HepG2 (cell line): ENCODE measurements around the gene ARG1. TPM values are rescaled to one million over a fixed set of nuclear protein-coding genes. Genes with fewer than 3 reads are reported as not detected.

Experiments used
- ATAC-seq: fragments of 200-7000 bp; cut with Tn5 transposase; 3 replicates; pipeline ENCODE4 v1.9.1; 2020; ENCODE audit warnings: mild to moderate bottlenecking, moderate library complexity
- BruUV-seq: library from RNA; stranded (reverse); fragments of 400-500 nt; replicated peaks from 2 replicates; lab custom pipeline; 2021; lab: Mats Ljungman, UMichigan
- CTCF ChIA-PET: fragments of 300-600 bp; formaldehyde crosslinking; extraction: SDS; loops from one replicate; lab custom pipeline; 2021; ENCODE audit warnings: low total read pairs, inconsistent platforms, low intra/inter-chr PET ratio; lab: Yijun Ruan, JAX
- POLR2A ChIA-PET: fragments of 350-600 bp; sonication (Branson Sonifier 250); formaldehyde crosslinking; loops from one replicate; lab custom pipeline; 2020; ENCODE audit warnings: antibody characterized with exemption, inconsistent platforms; lab: Yijun Ruan, JAX
- DNase-seq: peaks from one replicate; pipeline ENCODE4 v3.0.0-alpha.2; 2015; ENCODE audit warnings: low spot score
- FAIRE-seq: peaks from 3 replicates; lab custom pipeline; 2011; peaks lifted over from hg19 to GRCh38; lab: Jason Lieb, UNC
- H2AFZ ChIP-seq: one replicate; pipeline ENCODE4 v1.6.1; 2011; ENCODE audit warnings: low read length, inconsistent platforms
- H3K27ac ChIP-seq: fragments of 300-600 bp; 3 replicates; pipeline ENCODE4 v1.8.0; 2011; ENCODE audit warnings: mixed run types, mild to moderate bottlenecking, mixed read lengths, low read length, inconsistent platforms; ENCODE audit not compliant: insufficient read depth; ENCODE audit errors: extremely low read length
- H3K27me3 ChIP-seq, 2 experiments: fragments of 200-600 bp in 1 of 2; 2 replicates in 1 of 2; 3 replicates in 1 of 2; pipeline versions ENCODE4 v1.6.0 to v1.8.0; 2011; ENCODE audit warnings: low read length in 2 of 2, mild to moderate bottlenecking in 2 of 2, moderate library complexity in 2 of 2, inconsistent platforms in 1 of 2; ENCODE audit not compliant: insufficient read depth in 2 of 2, control insufficient read depth in 1 of 2
- H3K36me3 ChIP-seq, 2 experiments: fragments of 200-600 bp in 1 of 2; replicated peaks in 1 of 2; 2 replicates in 1 of 2; 3 replicates in 1 of 2; pipeline versions ENCODE4 v1.5.1 to v1.8.0; 2011; ENCODE audit warnings: low read length in 2 of 2, inconsistent platforms in 1 of 2; ENCODE audit not compliant: insufficient read depth in 2 of 2, control insufficient read depth in 1 of 2
- H3K4me1 ChIP-seq: 2 replicates; pipeline ENCODE4 v1.5.1; 2012; ENCODE audit warnings: low read length, inconsistent platforms; ENCODE audit not compliant: insufficient read depth
- H3K4me2 ChIP-seq: 2 replicates; pipeline ENCODE4 v1.6.0; 2011; ENCODE audit warnings: low read depth, low read length, inconsistent platforms
- H3K4me3 ChIP-seq, 3 experiments: fragments of 200-600 bp in 1 of 3; sonication (generic), shearing (Covaris generic) in 1 of 3; replicated peaks in 1 of 3; 2 replicates each; pipeline ENCODE4 v1.5.1; 2011 to 2016; ENCODE audit warnings: low read length in 3 of 3, inconsistent platforms in 2 of 3, low read depth in 2 of 3, mild to moderate bottlenecking in 2 of 3, control low read depth in 1 of 3, mixed read lengths in 1 of 3; ENCODE audit not compliant: insufficient read depth in 1 of 3
- H3K79me2 ChIP-seq: one replicate; pipeline ENCODE4 v1.6.1; 2011; ENCODE audit warnings: low read length, inconsistent platforms; ENCODE audit not compliant: insufficient read depth
- H3K9ac ChIP-seq: 2 replicates; pipeline ENCODE4 v1.6.0; 2011; ENCODE audit warnings: mild to moderate bottlenecking, low read depth, low read length, inconsistent platforms; ENCODE audit not compliant: insufficient read depth
- H3K9me3 ChIP-seq: 2 replicates; pipeline ENCODE4 v1.5.1; 2012; ENCODE audit warnings: mild to moderate bottlenecking, low read length
- H4K20me1 ChIP-seq: 2 replicates; pipeline ENCODE4 v1.6.0; 2011; ENCODE audit warnings: inconsistent platforms, mild to moderate bottlenecking, low read length, moderate library complexity; ENCODE audit not compliant: insufficient read depth
- DZIP1 ChIP-seq: sonication (generic); formaldehyde crosslinking; IDR thresholded peaks from 2 replicates; pipeline ENCODE4 v1.5.0; 2020; ENCODE audit warnings: mild to moderate bottlenecking, missing genetic modification reagents
- KAT7 ChIP-seq: IDR thresholded peaks from 2 replicates; pipeline ENCODE4 v1.6.1; 2018; ENCODE audit warnings: borderline replicate concordance, missing compliant biosample characterization
- MAFK ChIP-seq, 2 experiments: IDR thresholded peaks in 1 of 2; conservative IDR thresholded peaks in 1 of 2; 2 replicates each; pipeline ENCODE4 v1.6.1; 2011; ENCODE audit warnings: improper control_type of control experiment in 2 of 2, low read length in 2 of 2
- POGZ ChIP-seq: sonication (generic); formaldehyde crosslinking; IDR thresholded peaks from 2 replicates; pipeline ENCODE4 v1.4.0; 2020; ENCODE audit warnings: mild to moderate bottlenecking, missing genetic modification reagents
- RFXAP ChIP-seq: sonication (generic); formaldehyde crosslinking; IDR thresholded peaks from 2 replicates; pipeline ENCODE4 v1.4.0; 2020; ENCODE audit warnings: missing genetic modification reagents, borderline replicate concordance
- TAF15 ChIP-seq: fragments of 200-400 bp; formaldehyde crosslinking; IDR thresholded peaks from one replicate; pipeline ENCODE4 v1.6.1; 2018; ENCODE audit warnings: mild to moderate bottlenecking, low read depth, low read length; ENCODE audit not compliant: poor library complexity, severe bottlenecking
- ZFP82 ChIP-seq: sonication (generic); formaldehyde crosslinking; IDR thresholded peaks from 2 replicates; pipeline ENCODE4 v1.5.1; 2020; ENCODE audit warnings: mild to moderate bottlenecking, missing genetic modification reagents, borderline replicate concordance
- ZMYM3 ChIP-seq: sonication (generic); formaldehyde crosslinking; IDR thresholded peaks from 2 replicates; pipeline ENCODE4 v1.5.1; 2020; ENCODE audit warnings: mild to moderate bottlenecking, missing genetic modification reagents
- WGBS: methylation state at CpG from one replicate; pipeline ENCODE4 v1.1.6; 2017; ENCODE audit warnings: low lambda C conversion rate; 5-methylcytosine and 5-hydroxymethylcytosine counted together
- in situ Hi-C: cut with HindIII; loops from 2 replicates; pipeline ENCODE4 v1.10.0; 2017; ENCODE audit warnings: low pct_unique_long_range_greater_than_20kb; ENCODE audit not compliant: extremely low pct_ligation_motif_present
- intact Hi-C: fragments of 100-400 bp; cut with micrococcal nuclease; formaldehyde crosslinking; loops from one replicate; pipeline ENCODE4 v1.10.0; 2022; ENCODE audit not compliant: unreplicated experiment
- polyA plus RNA-seq, 8 experiments: library from polyadenylated mRNA; depleted of rRNA in 3 of 8; stranded (reverse) in 7 of 8; unstranded in 1 of 8; fragments of >200 nt; fragmentation: Illumina TruSeq in 4 of 8; extraction: Trizol in 4 of 8; gene quantifications; 2 replicates each; pipeline versions ENCODE4 v1.2.1 to v1.2.3, GENCODE V29; 2011 to 2016; ENCODE audit warnings: low read depth in 4 of 8, missing spikeins in 1 of 8, mixed read lengths in 1 of 8; ENCODE audit not compliant: insufficient read depth in 1 of 8
- total RNA-seq, 5 experiments: library from RNA; depleted of rRNA; stranded (reverse); fragments of >200 nt; fragmentation: Illumina TruSeq; extraction: Trizol; gene quantifications; 2 replicates each; pipeline ENCODE4 v1.2.3, GENCODE V29; 2016; ENCODE audit warnings: low read depth in 1 of 5
- TF ChIP-seq, protein P1 (sequence below): sonication (generic); formaldehyde crosslinking; IDR thresholded peaks from 2 replicates; pipeline ENCODE4 v1.4.0; 2020; ENCODE audit warnings: missing genetic modification reagents

ARG1 gene
- total and polyA plus RNA-seq, 2 of the 13 experiments (the other 11 are each of a cell fraction or from before 2014, with no cell fraction given), result 2.2 to 11.2 TPM

DNA sequence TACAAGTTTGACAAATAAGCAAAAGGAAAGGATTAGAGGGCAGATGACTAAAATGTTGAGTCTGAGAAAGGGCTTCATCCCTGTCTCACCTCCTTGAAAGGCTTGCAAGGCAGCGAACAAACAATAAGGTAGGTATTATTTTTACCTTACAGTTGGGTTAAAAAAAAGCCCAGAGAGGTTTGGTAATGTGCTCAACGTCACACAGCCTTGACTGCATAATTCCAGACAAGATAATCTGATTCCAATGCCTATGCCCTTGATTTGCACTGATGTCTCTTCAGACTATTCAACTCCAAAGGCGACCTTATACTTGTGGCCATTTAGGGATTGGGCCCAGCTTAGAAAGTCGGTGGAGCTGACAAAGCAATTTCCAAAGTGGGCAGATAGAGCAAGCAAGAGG is 1.7 kb downstream of the ARG1 start:
- TF ChIP-seq MAFK (conservative IDR thresholded peaks at IDR 0.05 in 1 of 2, IDR thresholded peaks at IDR 0.05 in 1 of 2; ENCODE audit: low read length in 2 of 2) (peak; percentile 21 to 38; a peak in 1 of 4 replicates), ZFP82 (CRISPR knock-in tag) (no peak), DZIP1 (CRISPR knock-in tag) (no peak), ZMYM3 (CRISPR knock-in tag) (peak; percentile 77; the same call in 1 of the 2 replicates), RFXAP (CRISPR knock-in tag) (0 out of 2 replicates have a peak, but pooled peaks have one; percentile 15), POGZ (CRISPR knock-in tag) (no peak), KAT7 (0 out of 2 replicates have a peak, but pooled peaks have one; percentile 0), TAF15 (no peak)
- TF ChIP-seq, protein P1, sequence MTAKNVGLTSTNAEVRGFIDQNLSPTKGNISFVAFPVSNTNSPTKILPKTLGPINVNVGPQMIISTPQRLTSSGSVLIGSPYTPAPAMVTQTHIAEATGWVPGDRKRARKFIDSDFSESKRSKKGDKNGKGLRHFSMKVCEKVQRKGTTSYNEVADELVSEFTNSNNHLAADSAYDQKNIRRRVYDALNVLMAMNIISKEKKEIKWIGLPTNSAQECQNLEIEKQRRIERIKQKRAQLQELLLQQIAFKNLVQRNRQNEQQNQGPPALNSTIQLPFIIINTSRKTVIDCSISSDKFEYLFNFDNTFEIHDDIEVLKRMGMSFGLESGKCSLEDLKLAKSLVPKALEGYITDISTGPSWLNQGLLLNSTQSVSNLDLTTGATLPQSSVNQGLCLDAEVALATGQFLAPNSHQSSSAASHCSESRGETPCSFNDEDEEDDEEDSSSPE, result no peak
- DNase-seq (no peak), FAIRE-seq (no peak), ATAC-seq (no peak)
- peak overlapping the region; percentile 61 for H3K4me2 ChIP-seq
- no peaks in the 10 kb centered on the region for H3K9me3 ChIP-seq
- intact Hi-C loops, result no loop called here
- peaks cover 61% of the 10 kb centered on the region for H3K4me1 ChIP-seq
- H3K9ac ChIP-seq, result 0 out of 2 replicates have a peak overlapping the region, but pooled peaks have one; percentile 39
- H3K27me3 ChIP-seq, result no peaks in the 10 kb centered on the region
- CTCF ChIA-PET, result no interaction called here
- BruUV-seq, result no TSS peak
- no peak overlapping the region for H2AFZ ChIP-seq
- no peaks in the 10 kb centered on the region for H4K20me1 ChIP-seq
- peak overlapping the region; percentile 78 for H3K27ac ChIP-seq
- in situ Hi-C loops, result no loop called here
- WGBS, result 72% methylated on average over 4 of the region's 4 CpGs
- POLR2A ChIA-PET, result no interaction called here
- peak overlapping the region in 1 of 3 experiments; percentile 9; a peak in 2 of 6 replicates for H3K4me3 ChIP-seq
- H3K79me2 ChIP-seq, result no peaks in the 10 kb centered on the region
- H3K36me3 ChIP-seq, result peaks cover 2% of the 10 kb centered on the region in 2 experiments; a peak in 4 of 5 replicates
